Fibroblast of lung (primary cell): ENCODE measurements around the gene UBE2H. TPM values are rescaled to one million over a fixed set of nuclear protein-coding genes. Genes with fewer than 3 reads are reported as not detected.

Source experiments
- DNase-seq, 2 donors: peaks; one replicate each; pipeline versions ENCODE4 v3.0.0 to v3.0.0-alpha.2; 2010; ENCODE audit warnings: low read depth in 2 of 2
- H2AFZ ChIP-seq: 2 replicates; pipeline ENCODE4 v1.5.1; 2012; ENCODE audit warnings: low read length, control low read depth, inconsistent platforms
- H3K27ac ChIP-seq: 2 replicates; pipeline ENCODE4 v1.5.1; 2011; ENCODE audit warnings: low read length, control low read depth; ENCODE audit not compliant: insufficient read depth
- H3K27me3 ChIP-seq: 2 replicates; pipeline ENCODE4 v1.5.1; 2011; ENCODE audit warnings: mild to moderate bottlenecking, low read length; ENCODE audit not compliant: control insufficient read depth, insufficient read depth
- H3K36me3 ChIP-seq: 2 replicates; pipeline ENCODE4 v1.5.1; 2011; ENCODE audit warnings: low read length; ENCODE audit not compliant: control insufficient read depth, insufficient read depth
- H3K4me1 ChIP-seq: 2 replicates; pipeline ENCODE4 v1.5.1; 2011; ENCODE audit warnings: low read length; ENCODE audit not compliant: control insufficient read depth, insufficient read depth; ENCODE audit errors: extremely low read depth
- H3K4me2 ChIP-seq: 2 replicates; pipeline ENCODE4 v1.5.1; 2011; ENCODE audit warnings: low read length, control low read depth; ENCODE audit not compliant: insufficient read depth; ENCODE audit errors: extremely low read depth
- H3K4me3 ChIP-seq, 4 experiments: fragments of 200-600 bp in 1 of 4; sonication (generic) in 1 of 4; replicated peaks in 1 of 4; 2 replicates each; pipeline ENCODE4 v1.5.1; 2011 to 2016; ENCODE audit warnings: low read length in 4 of 4, low read depth in 3 of 4, mild to moderate bottlenecking in 3 of 4, control low read depth in 2 of 4, inconsistent platforms in 1 of 4, mixed read lengths in 1 of 4; ENCODE audit not compliant: insufficient read depth in 1 of 4; ENCODE audit errors: control extremely low read depth in 1 of 4
- H3K79me2 ChIP-seq: 2 replicates; pipeline ENCODE4 v1.5.1; 2012; ENCODE audit warnings: mild to moderate bottlenecking, low read length, inconsistent platforms; ENCODE audit not compliant: control insufficient read depth, insufficient read depth
- H3K9ac ChIP-seq: 2 replicates; pipeline ENCODE4 v1.5.1; 2011; ENCODE audit warnings: mild to moderate bottlenecking, low read length, control low read depth; ENCODE audit not compliant: insufficient read depth
- H3K9me3 ChIP-seq: 2 replicates; pipeline ENCODE4 v1.5.1; 2012; ENCODE audit warnings: low read depth, low read length; ENCODE audit not compliant: control insufficient read depth, insufficient read depth
- H4K20me1 ChIP-seq: 2 replicates; pipeline ENCODE4 v1.5.1; 2011; ENCODE audit warnings: low read length; ENCODE audit not compliant: control insufficient read depth, insufficient read depth; ENCODE audit errors: extremely low read depth
- CTCF ChIP-seq, 2 donors: IDR thresholded peaks in 1 of 2; conservative IDR thresholded peaks in 1 of 2; 1 replicate in 1 of 2; 2 replicates in 1 of 2; pipeline ENCODE4 v1.5.1; 2011 to 2012; ENCODE audit warnings: low read length in 2 of 2, control low read depth in 1 of 2, inconsistent platforms in 1 of 2, low read depth in 1 of 2, mild to moderate bottlenecking in 1 of 2
- EZH2 ChIP-seq: IDR thresholded peaks from 2 replicates; pipeline ENCODE4 v1.5.1; 2012; ENCODE audit warnings: low read length, control low read depth, mild to moderate bottlenecking; ENCODE audit errors: missing control alignments
- polyA plus RNA-seq, 2 donors: library from polyadenylated mRNA; depleted of rRNA in 1 of 2; stranded (reverse) in 1 of 2; unstranded in 1 of 2; fragments of >200 nt; gene quantifications; 2 replicates each; pipeline ENCODE4 v1.2.1, GENCODE V29; 2011 to 2012; ENCODE audit warnings: missing spikeins in 1 of 2
- total RNA-seq: library from RNA; depleted of rRNA; stranded (reverse); fragments of >200 nt; gene quantifications from 2 replicates; pipeline ENCODE4 v1.2.1, GENCODE V29; 2014

UBE2H gene
- total and polyA plus RNA-seq, 2 donors (not counting 1 experiment from before 2014, with no cell fraction given), result 76.0 to 102 TPM

GRCh38 chr7:129855935-129856717, 96.6 kb downstream of the UBE2H start:
- Histone ChIP-seq H3K9ac (no peak overlapping the region), H3K79me2 (no peaks in the 10 kb centered on the region), H3K36me3 (no peaks in the 10 kb centered on the region), H3K4me2 (no peak overlapping the region), H3K4me3 (no peak overlapping the region), H3K9me3 (no peaks in the 10 kb centered on the region), H4K20me1 (no peaks in the 10 kb centered on the region), H3K27me3 (no peaks in the 10 kb centered on the region), H3K27ac (peak overlapping the region; percentile 48), H2AFZ (no peak overlapping the region), H3K4me1 (peaks cover 22% of the 10 kb centered on the region)
- TF ChIP-seq EZH2, result no peak
- no peak for TF ChIP-seq CTCF (conservative IDR thresholded peaks at IDR 0.05 in 1 of 2, IDR thresholded peaks at IDR 0.05 in 1 of 2; ENCODE audit: low read depth in 1 of 2, low read length in 2 of 2)
- DNase-seq, result no peak

GRCh38 chr7:129855234-129855673, 97.5 kb downstream of the UBE2H start:
- Histone ChIP-seq H2AFZ (no peak overlapping the region), H3K9ac (no peak overlapping the region), H3K79me2 (no peaks in the 10 kb centered on the region), H4K20me1 (no peaks in the 10 kb centered on the region), H3K36me3 (no peaks in the 10 kb centered on the region), H3K27me3 (no peaks in the 10 kb centered on the region), H3K4me1 (peaks cover 22% of the 10 kb centered on the region), H3K4me3 (no peak overlapping the region), H3K4me2 (peak overlapping the region; percentile 70), H3K27ac (peak overlapping the region; percentile 48), H3K9me3 (no peaks in the 10 kb centered on the region)
- DNase-seq, result peak; percentile 97 to 98
- TF ChIP-seq EZH2 (no peak), CTCF (conservative IDR thresholded peaks at IDR 0.05 in 1 of 2, IDR thresholded peaks at IDR 0.05 in 1 of 2; ENCODE audit: low read depth in 1 of 2, low read length in 2 of 2) (no peak)

GRCh38 chr7:129854401-129854800, 98.4 kb downstream of the UBE2H start:
- TF ChIP-seq CTCF (conservative IDR thresholded peaks at IDR 0.05 in 1 of 2, IDR thresholded peaks at IDR 0.05 in 1 of 2; ENCODE audit: low read depth in 1 of 2, low read length in 2 of 2) (no peak), EZH2 (no peak)
- DNase-seq, result no peak
- Histone ChIP-seq H3K9me3 (no peaks in the 10 kb centered on the region), H3K79me2 (no peaks in the 10 kb centered on the region), H3K4me1 (peaks cover 22% of the 10 kb centered on the region), H3K4me2 (peak overlapping the region; percentile 40), H3K9ac (no peak overlapping the region), H3K36me3 (no peaks in the 10 kb centered on the region), H3K27me3 (no peaks in the 10 kb centered on the region), H3K4me3 (peak overlapping the region in 1 of 4 experiments; percentile 9), H2AFZ (no peak overlapping the region), H3K27ac (peak overlapping the region; percentile 70), H4K20me1 (no peaks in the 10 kb centered on the region)
